Esophagus mucosa (tissue), 1 donor: ENCODE data around the gene NPY5R. TPM values are rescaled to one million over a fixed set of nuclear protein-coding genes. Genes with fewer than 3 reads are reported as not detected.

Experiments used
- ATAC-seq: fragments of 200-7000 bp; cut with Tn5 transposase; one replicate; pipeline ENCODE4 v1.9.1; 2020
- total RNA-seq: library from RNA; stranded (reverse); gene quantifications from one replicate; pipeline ENCODE4 v1.2.4, GENCODE V29; 2023
- donor health status: DM: yes; HTN: yes; CAD: no.

NPY5R gene
- total RNA-seq, 1 donor from 2014 or later = not detected

GRCh38 chr4:163385466-163385865 lies 41.8 kb downstream of the NPY5R start:
- ATAC-seq = no peak

GRCh38 chr4:163391756-163392155 lies 48.1 kb downstream of the NPY5R start:
- no peak for ATAC-seq

GRCh38 chr4:163392328-163392727 lies 48.6 kb downstream of the NPY5R start:
- ATAC-seq = no peak

- no peak for ATAC-seq
These were observed 49.8 kb downstream of the NPY5R start for GRCh38 chr4:163393471-163393870.

- no peak for ATAC-seq
These were observed 51.4 kb downstream of the NPY5R start for GRCh38 chr4:163395055-163395454.

- no peak for ATAC-seq
These were observed 52.1 kb downstream of the NPY5R start for GRCh38 chr4:163395758-163396157.

- ATAC-seq = no peak
These were observed 54.5 kb downstream of the NPY5R start for GRCh38 chr4:163398238-163398637.

- ATAC-seq = no peak
These were observed 57.2 kb downstream of the NPY5R start for GRCh38 chr4:163400911-163401310.

Other genes starting within 250 kb of the NPY5R start
- gene NAF1, start 177.0 kb upstream of the NPY5R start, total RNA-seq = 11.4 TPM
- 0.16 TPM for gene NPY1R, start 11.3 kb upstream of the NPY5R start, total RNA-seq
- gene TKTL2, start 129.9 kb downstream of the NPY5R start, total RNA-seq = not detected
- 24.7 TPM for gene TMA16, start 150.8 kb downstream of the NPY5R start, total RNA-seq